Chondrocyte (in vitro differentiated cells): ENCODE data around the gene ELP1. TPM values are rescaled to one million over a fixed set of nuclear protein-coding genes. Genes with fewer than 3 reads are reported as not detected.

Experiments
- DNase-seq: peaks from one replicate; pipeline ENCODE4 v3.0.0; 2021; ENCODE audit warnings: mixed read lengths, low spot score
- H3K27ac Mint-ChIP-seq: one replicate; pipeline ENCODE4 v1.8.0; 2021; ENCODE audit warnings: mild to moderate bottlenecking, moderate library complexity, mixed read lengths; ENCODE audit not compliant: unreplicated experiment
- H3K27me3 Mint-ChIP-seq: 2 replicates; pipeline ENCODE4 v1.8.0; 2021; ENCODE audit warnings: low read depth, mixed read lengths
- H3K36me3 Mint-ChIP-seq: 2 replicates; pipeline ENCODE4 v1.8.0; 2021; ENCODE audit warnings: low read depth, mixed read lengths
- H3K4me1 Mint-ChIP-seq: 2 replicates; pipeline ENCODE4 v1.8.0; 2021; ENCODE audit warnings: low read depth, mild to moderate bottlenecking, mixed read lengths
- H3K4me3 Mint-ChIP-seq: one replicate; pipeline ENCODE4 v1.8.0; 2021; ENCODE audit warnings: mild to moderate bottlenecking, moderate library complexity, mixed read lengths; ENCODE audit not compliant: unreplicated experiment
- H3K9me3 Mint-ChIP-seq: 2 replicates; pipeline ENCODE4 v1.8.0; 2021; ENCODE audit warnings: low read depth, mixed read lengths
- CTCF ChIP-seq: fragments of 200-600 bp; sonication (generic); IDR thresholded peaks from 2 replicates; pipeline ENCODE4 v1.5.0; 2021; ENCODE audit warnings: antibody characterized with exemption, mild to moderate bottlenecking, moderate library complexity
- total RNA-seq: library from RNA; stranded (reverse); gene quantifications from 3 replicates; pipeline ENCODE4 v1.2.1, GENCODE V29; 2021

The ELP1 gene
- total RNA-seq, 1 donor from 2014 or later: 24.4 TPM

GRCh38 chr9:108857572-108857971 lies 76.4 kb downstream of the ELP1 start:
- TF ChIP-seq CTCF: no peak
- H3K27me3 Mint-ChIP-seq: peaks cover 3% of the 10 kb centered on the region
- no peaks in the 10 kb centered on the region for H3K9me3 Mint-ChIP-seq

GRCh38 chr9:108855888-108856287 lies 78.0 kb downstream of the ELP1 start, which contains the start of gene ACTL7B:
Gene ACTL7B, minus strand, starts transcription at chr9:108855986. Its CDS starts 56 bp downstream, at chr9:108855930.
- peaks cover 3% of the 10 kb centered on the region for H3K27me3 Mint-ChIP-seq
- H3K27ac Mint-ChIP-seq: no peak within 1 kb of the TSS
- no peak within 1 kb of the TSS for H3K4me3 Mint-ChIP-seq
- DNase-seq: no peak
- peaks cover 1% of the 10 kb centered on the region for H3K36me3 Mint-ChIP-seq
- TF ChIP-seq CTCF: no peak
- H3K4me1 Mint-ChIP-seq: peaks cover 3% of the 10 kb centered on the region
- H3K9me3 Mint-ChIP-seq: no peaks in the 10 kb centered on the region

More at GRCh38 chr9:108857572-108857971, 76.4 kb downstream of the ELP1 start:
- Mint-ChIP-seq H3K4me1 (no peaks in the 10 kb centered on the region), H3K27ac (no peak overlapping the region), H3K36me3 (peaks cover 1% of the 10 kb centered on the region), H3K4me3 (no peak overlapping the region)
- DNase-seq: no peak

GRCh38 chr9:108855529-108855886 lies 78.4 kb downstream of the ELP1 start:
- Mint-ChIP-seq H3K9me3 (no peaks in the 10 kb centered on the region), H3K4me3 (no peak overlapping the region), H3K27me3 (peaks cover 3% of the 10 kb centered on the region), H3K36me3 (peaks cover 1% of the 10 kb centered on the region), H3K4me1 (peaks cover 3% of the 10 kb centered on the region), H3K27ac (no peak overlapping the region)
- no peak for TF ChIP-seq CTCF
- DNase-seq: no peak

GRCh38 chr9:108854641-108855528 lies 79.0 kb downstream of the ELP1 start:
- Mint-ChIP-seq H3K4me3 (no peak overlapping the region), H3K27ac (no peak overlapping the region), H3K36me3 (peaks cover 1% of the 10 kb centered on the region)

GRCh38 chr9:108854094-108854493 lies 79.8 kb downstream of the ELP1 start:
- Mint-ChIP-seq H3K4me1 (peaks cover 3% of the 10 kb centered on the region), H3K4me3 (no peak overlapping the region), H3K9me3 (no peaks in the 10 kb centered on the region), H3K27me3 (peaks cover 3% of the 10 kb centered on the region), H3K27ac (no peak overlapping the region), H3K36me3 (peaks cover 1% of the 10 kb centered on the region)
- TF ChIP-seq CTCF: no peak
- no peak for DNase-seq

More at GRCh38 chr9:108854641-108855528, 79.0 kb downstream of the ELP1 start:
- Mint-ChIP-seq H3K9me3 (no peaks in the 10 kb centered on the region), H3K4me1 (peaks cover 3% of the 10 kb centered on the region), H3K27me3 (peaks cover 3% of the 10 kb centered on the region)
- DNase-seq: peak; percentile 94
- no peak for TF ChIP-seq CTCF
